Measurements from ENCODE around the gene EPB41L1. TPM values are rescaled to one million over a fixed set of nuclear protein-coding genes. Genes with fewer than 3 reads are reported as not detected.

Gene EPB41L1
- total and polyA plus RNA-seq, 8 donors, result 33.8 to 80.1 (median 38.7) TPM

GRCh38 chr20:36199345-36200257 lies 45.1 kb downstream of the EPB41L1 start:
- H3K36me3 ChIP-seq, result peaks cover 0 to 14% of the 10 kb centered on the region in 2 donors

GRCh38 chr20:36200451-36200850 lies 45.9 kb downstream of the EPB41L1 start:
- Histone ChIP-seq H3K36me3 (peaks cover 0 to 7% of the 10 kb centered on the region in 2 donors), H3K4me3 (no peak overlapping the region), H3K9me3 (no peaks in the 10 kb centered on the region), H3K27ac (no peak overlapping the region), H3K4me1 (no peaks in the 10 kb centered on the region), H3K27me3 (no peaks in the 10 kb centered on the region)
- intact Hi-C loops (cut with DNase I), result no loop called here
- DNase-seq (no peak), ATAC-seq (no peak)
- TF ChIP-seq CTCF (IDR thresholded peaks at IDR 0.05), result no peak

More at GRCh38 chr20:36199345-36200257, 45.1 kb downstream of the EPB41L1 start:
- DNase-seq, result peak; percentile 51 to 74 (median 62)
- peak; percentile 82 to 86 for TF ChIP-seq CTCF (IDR thresholded peaks at IDR 0.05)
- no peaks in the 10 kb centered on the region for H3K4me1 ChIP-seq
- no peak overlapping the region for H3K27ac ChIP-seq
- no peak overlapping the region for H3K4me3 ChIP-seq
- intact Hi-C loops (cut with DNase I), result no loop called here
- peak; percentile 91 for ATAC-seq
- H3K9me3 ChIP-seq, result no peaks in the 10 kb centered on the region
- H3K27me3 ChIP-seq, result no peaks in the 10 kb centered on the region

GRCh38 chr20:36201198-36201597 lies 46.7 kb downstream of the EPB41L1 start:
- Histone ChIP-seq H3K4me1 (no peaks in the 10 kb centered on the region), H3K27me3 (no peaks in the 10 kb centered on the region), H3K9me3 (no peaks in the 10 kb centered on the region), H3K36me3 (peaks cover 0 to 7% of the 10 kb centered on the region in 2 donors), H3K27ac (no peak overlapping the region), H3K4me3 (no peak overlapping the region)
- ATAC-seq (no peak), DNase-seq (no peak)
- no peak for TF ChIP-seq CTCF (IDR thresholded peaks at IDR 0.05)
- intact Hi-C loops (cut with DNase I), result no loop called here

GRCh38 chr20:36202891-36203338 lies 48.4 kb downstream of the EPB41L1 start:
- no peaks in the 10 kb centered on the region for H3K4me1 ChIP-seq
- ATAC-seq, result peak; percentile 80
- DNase-seq, result peak; percentile 23 to 93 (median 56)
- no peaks in the 10 kb centered on the region for H3K9me3 ChIP-seq
- no peak overlapping the region for H3K27ac ChIP-seq
- peak; percentile 94 to 97 for TF ChIP-seq CTCF (IDR thresholded peaks at IDR 0.05)
- intact Hi-C loops (cut with DNase I), result no loop called here
- no peaks in the 10 kb centered on the region for H3K27me3 ChIP-seq
- H3K36me3 ChIP-seq, result peaks cover 0 to 15% of the 10 kb centered on the region in 2 donors
- H3K4me3 ChIP-seq, result no peak overlapping the region

GRCh38 chr20:36203861-36204260 lies 49.3 kb downstream of the EPB41L1 start:
- DNase-seq (no peak), ATAC-seq (no peak)
- H3K4me1 ChIP-seq, result no peaks in the 10 kb centered on the region
- TF ChIP-seq CTCF (IDR thresholded peaks at IDR 0.05), result no peak
- no peak overlapping the region for H3K4me3 ChIP-seq
- peaks cover 0 to 25% of the 10 kb centered on the region in 2 donors for H3K36me3 ChIP-seq
- no peak overlapping the region for H3K27ac ChIP-seq
- H3K27me3 ChIP-seq, result no peaks in the 10 kb centered on the region
- H3K9me3 ChIP-seq, result no peaks in the 10 kb centered on the region
- intact Hi-C loops (cut with DNase I), result no loop called here
